Measurements from ENCODE around the gene PLD6.
"Not testable (repeated sequence)": the region's sequence is repeated elsewhere in the genome, so short reads cannot be mapped to it uniquely, and the experiment has no call there.

The PLD6 gene

DNA sequence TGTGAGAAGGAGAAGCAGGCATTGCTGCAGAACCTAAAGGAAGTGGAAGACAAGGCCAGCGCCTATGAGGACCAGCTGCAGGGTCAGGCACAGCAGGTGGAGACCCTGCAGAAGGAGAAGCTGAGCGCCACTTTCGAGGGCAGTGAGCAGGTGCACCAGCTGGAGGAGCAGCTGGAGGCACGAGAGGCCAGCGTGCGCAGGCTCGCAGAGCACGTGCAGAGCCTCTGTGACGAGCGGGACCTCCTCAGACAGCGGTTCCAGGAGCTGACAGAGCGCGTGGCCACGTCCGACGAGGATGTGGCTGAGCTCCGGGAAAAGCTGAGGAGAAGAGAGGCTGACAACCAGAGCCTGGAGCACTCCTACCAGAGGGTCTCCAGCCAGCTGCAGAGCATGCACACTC, 41.5 kb downstream of the PLD6 start:
- TF ChIP-seq CTCF (conservative IDR thresholded peaks at IDR 0.05; ENCODE audit: low read depth, low read length) = no peak
- no peak for DNase-seq (ENCODE audit: low read depth)
- no peak overlapping the region for H3K4me3 ChIP-seq (ENCODE audit: low read depth, low read length)

DNA sequence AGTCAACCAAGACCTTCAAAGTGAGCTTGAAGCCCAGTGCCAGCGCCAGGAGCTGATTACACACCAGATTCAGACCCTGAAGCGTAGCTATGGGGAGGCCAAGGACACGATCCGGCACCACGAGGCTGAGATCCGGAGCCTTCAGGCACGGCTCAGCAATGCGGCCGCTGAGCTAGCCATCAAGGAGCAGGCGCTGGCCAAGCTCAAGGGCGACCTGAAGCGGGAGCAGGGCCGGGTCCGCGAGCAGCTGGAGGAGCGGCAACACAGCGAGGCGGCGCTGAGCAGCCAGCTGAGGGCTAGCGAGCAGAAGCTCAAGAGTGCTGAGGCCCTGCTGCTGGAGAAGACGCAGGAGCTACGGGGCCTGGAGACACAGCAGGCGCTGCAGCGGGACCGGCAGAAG, 42.0 kb downstream of the PLD6 start:
- no peak for TF ChIP-seq CTCF (conservative IDR thresholded peaks at IDR 0.05; ENCODE audit: low read depth, low read length)

GRCh38 chr17:17161759-17162158, 44.4 kb downstream of the PLD6 start:
- DNase-seq (ENCODE audit: low read depth) = no peak
- no peak for TF ChIP-seq CTCF (conservative IDR thresholded peaks at IDR 0.05; ENCODE audit: low read depth, low read length)
- no peak overlapping the region for H3K4me3 ChIP-seq (ENCODE audit: low read depth, low read length)

More for the DNA sequence above, 42.0 kb downstream of the PLD6 start:
- no peak overlapping the region for H3K4me3 ChIP-seq (ENCODE audit: low read depth, low read length)
- no peak for DNase-seq (ENCODE audit: low read depth)

DNA sequence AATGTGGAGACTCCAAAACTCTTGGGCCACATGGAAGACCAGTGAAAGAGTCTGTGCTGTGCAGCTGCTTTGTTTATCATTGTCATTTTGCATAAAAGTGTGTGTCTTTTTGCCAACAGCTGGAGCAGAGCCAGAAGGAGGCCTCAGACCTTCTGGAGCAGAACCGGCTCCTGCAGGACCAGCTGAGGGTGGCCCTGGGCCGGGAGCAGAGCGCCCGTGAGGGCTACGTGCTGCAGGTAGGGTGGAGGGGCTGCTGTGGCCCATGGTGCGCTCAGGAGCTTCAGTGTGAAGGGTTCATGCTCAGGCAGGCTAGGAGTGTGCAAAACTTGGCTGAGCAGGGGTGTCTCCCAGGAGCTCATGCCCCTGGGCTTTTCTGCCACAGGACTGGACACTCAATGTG, 45.0 kb downstream of the PLD6 start:
- no peak for TF ChIP-seq CTCF (conservative IDR thresholded peaks at IDR 0.05; ENCODE audit: low read depth, low read length)
- no peak for DNase-seq (ENCODE audit: low read depth)
- no peak overlapping the region for H3K4me3 ChIP-seq (ENCODE audit: low read depth, low read length)

GRCh38 chr17:17159571-17159970, 46.6 kb downstream of the PLD6 start:
- DNase-seq (ENCODE audit: low read depth) = no peak
- TF ChIP-seq CTCF (conservative IDR thresholded peaks at IDR 0.05; ENCODE audit: low read depth, low read length) = no peak
- H3K4me3 ChIP-seq (ENCODE audit: low read depth, low read length) = no peak overlapping the region

DNA sequence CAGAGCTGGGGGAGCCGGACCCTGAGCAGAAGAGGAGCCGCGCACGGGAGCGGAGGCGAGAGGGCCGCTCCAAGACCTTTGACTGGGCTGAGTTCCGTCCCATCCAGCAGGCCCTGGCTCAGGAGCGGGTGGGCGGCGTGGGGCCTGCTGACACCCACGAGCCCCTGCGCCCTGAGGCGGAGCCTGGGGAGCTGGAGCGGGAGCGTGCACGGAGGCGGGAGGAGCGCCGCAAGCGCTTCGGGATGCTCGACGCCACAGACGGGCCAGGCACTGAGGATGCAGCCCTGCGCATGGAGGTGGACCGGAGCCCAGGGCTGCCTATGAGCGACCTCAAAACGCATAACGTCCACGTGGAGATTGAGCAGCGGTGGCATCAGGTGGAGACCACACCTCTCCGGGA, 47.6 kb downstream of the PLD6 start:
- not testable (repeated sequence) for DNase-seq (ENCODE audit: low read depth); H3K4me3 ChIP-seq (ENCODE audit: low read depth, low read length)

DNA sequence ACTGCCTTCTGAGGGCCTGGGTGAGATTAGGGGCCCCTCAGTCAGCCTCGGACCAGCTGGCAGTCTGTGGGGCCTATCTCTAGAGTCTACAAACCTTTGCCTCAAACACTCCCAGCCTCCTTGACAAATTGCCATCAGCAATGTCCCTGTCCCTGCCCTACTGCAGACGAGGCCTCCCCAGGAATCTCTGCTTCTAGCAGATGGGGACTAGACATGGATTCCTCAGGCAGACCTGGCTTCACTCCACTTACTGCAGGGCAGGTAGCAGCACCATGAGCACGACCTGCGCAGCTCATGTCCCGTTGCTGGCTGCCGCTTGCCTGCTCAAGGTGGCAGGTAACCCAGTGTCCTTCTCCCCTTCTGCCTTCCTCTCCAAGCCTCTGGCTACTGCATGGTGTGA, 49.1 kb downstream of the PLD6 start:
- no peak for TF ChIP-seq CTCF (conservative IDR thresholded peaks at IDR 0.05; ENCODE audit: low read depth, low read length)
- DNase-seq (ENCODE audit: low read depth) = no peak
- no peak overlapping the region for H3K4me3 ChIP-seq (ENCODE audit: low read depth, low read length)

DNA sequence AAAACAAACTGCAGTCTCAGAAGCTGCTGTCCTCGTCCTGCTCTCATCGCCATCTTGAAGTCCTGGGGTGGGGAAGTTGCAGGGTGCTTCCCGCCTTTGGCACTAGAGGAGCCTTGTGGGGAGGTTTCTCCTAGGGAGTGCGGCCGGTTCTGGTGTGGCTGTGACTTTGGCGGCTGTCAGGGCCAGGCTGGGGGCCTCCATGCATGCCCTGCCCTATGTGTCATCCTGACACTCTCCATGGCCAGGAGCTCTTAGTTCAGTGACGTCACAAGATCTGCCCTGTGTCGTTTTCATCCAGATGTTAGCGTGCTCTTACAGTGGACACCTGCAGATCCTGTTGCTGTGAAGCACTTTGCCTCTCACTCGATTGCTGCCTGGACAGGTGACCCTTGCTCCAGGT, 49.6 kb downstream of the PLD6 start:
- DNase-seq (ENCODE audit: low read depth) = peak; percentile 12

More for the DNA sequence above, 49.6 kb downstream of the PLD6 start:
- H3K4me3 ChIP-seq (ENCODE audit: low read depth, low read length) = no peak overlapping the region
- no peak for TF ChIP-seq CTCF (conservative IDR thresholded peaks at IDR 0.05; ENCODE audit: low read depth, low read length)
